Dermis blood vessel endothelial cell (primary cell): Measurements from ENCODE around the gene C2CD4D. TPM values are rescaled to one million over a fixed set of nuclear protein-coding genes. Genes with fewer than 3 reads are reported as not detected.

ENCODE experiments used
- DNase-seq: peaks from one replicate; pipeline ENCODE4 v3.0.0; 2010
- total RNA-seq: library from RNA; depleted of rRNA; stranded (reverse); fragments of >200 nt; gene quantifications from 2 replicates; pipeline ENCODE4 v1.2.3, GENCODE V29; 2014

The C2CD4D gene
- total RNA-seq, 1 donor from 2014 or later: not detected

- DNase-seq: no peak
These were observed 28.4 kb downstream of the C2CD4D start for GRCh38 chr1:151811181-151811580.

DNA sequence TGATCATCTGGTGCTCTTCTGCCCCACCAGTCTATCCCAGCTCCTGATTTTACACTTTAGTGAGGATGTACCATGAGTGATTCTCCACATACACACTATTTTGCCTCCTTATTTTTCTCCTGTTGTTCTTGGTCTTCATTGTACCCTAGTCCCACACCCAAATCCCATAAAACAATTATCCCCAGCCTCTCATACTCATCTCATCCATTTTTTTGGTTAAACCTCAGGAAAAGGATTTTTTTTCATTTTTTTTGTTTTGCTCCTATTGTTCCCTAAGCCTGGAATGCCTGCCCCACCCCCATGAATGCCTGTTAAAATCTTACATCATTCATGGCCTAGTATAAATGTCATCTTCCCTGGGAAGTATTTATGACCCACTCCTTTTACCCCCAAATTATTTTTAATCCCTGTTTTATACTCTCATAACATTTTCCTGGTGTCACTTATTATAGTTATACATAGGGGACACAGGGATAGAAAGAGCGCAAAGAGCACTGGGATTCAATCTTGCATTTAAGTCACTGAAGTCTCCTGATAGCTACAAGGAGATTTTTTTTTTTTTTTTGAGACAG, 29.5 kb downstream of the C2CD4D start:
- no peak for DNase-seq

GRCh38 chr1:151809290-151809984, 30.2 kb downstream of the C2CD4D start:
- DNase-seq: no peak

DNA sequence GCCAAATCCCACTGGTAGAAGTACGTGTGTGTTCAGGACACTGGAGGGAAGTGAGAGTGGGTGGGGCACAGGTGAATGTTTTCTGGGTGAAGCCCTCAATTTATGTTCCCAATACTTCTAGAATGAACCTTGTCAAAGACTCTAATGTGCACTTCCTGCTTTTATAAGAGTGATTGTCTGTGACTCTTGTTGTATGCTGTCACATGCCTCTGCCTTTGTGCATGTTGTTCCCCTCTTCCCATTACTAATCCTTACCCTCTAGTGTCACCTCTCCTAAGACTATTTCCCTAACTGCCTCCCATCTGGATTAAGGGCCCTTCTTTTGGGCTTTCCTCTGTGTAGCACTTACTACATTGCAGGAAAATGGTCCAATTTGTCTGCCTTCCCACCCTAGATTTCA, 31.9 kb downstream of the C2CD4D start:
- no peak for DNase-seq

GRCh38 chr1:151807131-151807530, 32.5 kb downstream of the C2CD4D start:
- DNase-seq: no peak

DNA sequence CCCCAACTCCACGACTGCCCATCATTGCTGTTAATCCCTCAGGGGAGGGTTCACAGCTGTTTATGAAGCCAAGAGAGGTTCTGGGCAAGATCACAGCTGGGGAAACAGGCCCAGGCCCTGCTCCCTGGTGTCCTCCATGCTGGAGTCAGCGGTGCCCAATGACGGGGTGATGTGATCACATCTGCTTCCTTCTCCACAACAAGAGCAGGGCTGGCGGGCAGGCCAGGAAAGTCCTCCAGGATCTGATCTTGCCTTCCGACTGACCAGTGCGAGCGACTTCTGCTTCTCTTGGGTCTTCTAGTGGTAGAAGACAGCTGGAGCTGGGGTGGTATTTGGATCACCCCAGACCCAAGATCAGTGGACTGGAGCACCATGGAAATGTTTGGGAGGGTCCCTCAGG, 33.5 kb downstream of the C2CD4D start:
- no peak for DNase-seq

DNA sequence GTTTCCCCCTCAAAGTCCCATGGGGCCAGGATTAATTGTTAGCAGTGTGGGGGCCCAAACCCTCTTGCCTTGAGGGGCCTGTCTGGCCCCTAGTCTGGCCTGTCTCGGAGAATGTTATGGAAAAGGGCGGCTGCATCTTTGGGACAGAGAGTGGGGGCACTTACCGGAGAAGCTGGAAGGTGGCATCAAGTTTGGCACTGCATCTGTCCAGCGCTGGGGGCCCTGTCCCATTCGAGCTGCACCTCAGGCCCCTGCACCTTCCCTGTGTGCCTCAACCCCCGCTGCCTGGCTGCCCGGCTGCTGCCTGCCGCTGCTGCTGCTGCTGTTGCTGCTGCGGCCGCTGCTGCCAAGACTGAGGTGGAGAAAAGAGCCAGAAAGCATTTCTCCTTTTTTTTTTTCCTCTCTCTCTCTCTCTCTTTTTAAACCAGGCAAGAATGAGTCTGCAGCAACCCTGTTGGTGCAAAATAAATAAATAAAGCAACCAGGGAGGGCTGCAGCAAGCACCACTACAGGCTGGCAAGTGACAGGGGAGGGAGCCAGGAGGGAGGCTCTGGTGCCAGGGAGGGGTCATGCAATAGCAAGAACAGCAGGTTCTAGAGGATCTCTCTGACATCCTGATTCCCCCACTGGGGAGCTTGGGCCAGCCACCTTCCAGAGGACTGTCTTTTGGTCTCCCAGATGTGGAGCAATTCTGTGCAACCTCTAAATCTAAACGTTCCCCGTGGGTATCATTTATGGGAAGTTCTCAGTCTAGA, 34.4 kb downstream of the C2CD4D start, which contains the start of gene LINGO4:
Gene LINGO4 (minus strand): TSS at position 354 of the 755 bp plus-strand sequence. CDS start 2,715 bp downstream, outside the sequence.
- DNase-seq: no peak

- DNase-seq: no peak
These were observed 35.7 kb downstream of the C2CD4D start for GRCh38 chr1:151803915-151804314.

GRCh38 chr1:151803164-151803563, 36.5 kb downstream of the C2CD4D start:
- DNase-seq: no peak

GRCh38 chr1:151802372-151802771, 37.2 kb downstream of the C2CD4D start:
- DNase-seq: no peak

- DNase-seq: no peak
These were observed 37.8 kb downstream of the C2CD4D start for GRCh38 chr1:151801846-151802245.

GRCh38 chr1:151801310-151801820, 38.3 kb downstream of the C2CD4D start:
- no peak for DNase-seq

- no peak for DNase-seq
These were observed 38.8 kb downstream of the C2CD4D start for GRCh38 chr1:151800830-151801229.

- DNase-seq: no peak
These were observed 40.2 kb downstream of the C2CD4D start for GRCh38 chr1:151799179-151800022.

DNA sequence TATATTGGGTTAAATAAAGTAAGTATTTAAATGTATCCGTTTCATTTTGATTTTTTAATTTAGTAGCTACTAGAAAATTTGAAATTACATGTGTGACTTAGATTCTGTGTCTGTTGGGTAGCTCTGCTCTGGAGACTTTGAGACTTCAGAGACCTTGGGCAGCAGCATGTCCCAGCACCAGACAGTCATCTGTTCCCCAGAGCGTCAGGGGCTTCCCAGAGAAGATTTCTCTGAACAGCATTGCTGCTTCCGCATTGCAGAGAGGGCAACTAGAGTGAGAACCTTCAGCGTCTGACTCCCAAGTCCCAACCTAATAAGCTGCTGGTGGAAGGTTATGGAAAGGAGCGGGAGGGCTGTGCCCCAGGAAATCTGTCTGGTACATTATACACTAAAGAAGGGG, 41.0 kb downstream of the C2CD4D start:
- no peak for DNase-seq

DNA sequence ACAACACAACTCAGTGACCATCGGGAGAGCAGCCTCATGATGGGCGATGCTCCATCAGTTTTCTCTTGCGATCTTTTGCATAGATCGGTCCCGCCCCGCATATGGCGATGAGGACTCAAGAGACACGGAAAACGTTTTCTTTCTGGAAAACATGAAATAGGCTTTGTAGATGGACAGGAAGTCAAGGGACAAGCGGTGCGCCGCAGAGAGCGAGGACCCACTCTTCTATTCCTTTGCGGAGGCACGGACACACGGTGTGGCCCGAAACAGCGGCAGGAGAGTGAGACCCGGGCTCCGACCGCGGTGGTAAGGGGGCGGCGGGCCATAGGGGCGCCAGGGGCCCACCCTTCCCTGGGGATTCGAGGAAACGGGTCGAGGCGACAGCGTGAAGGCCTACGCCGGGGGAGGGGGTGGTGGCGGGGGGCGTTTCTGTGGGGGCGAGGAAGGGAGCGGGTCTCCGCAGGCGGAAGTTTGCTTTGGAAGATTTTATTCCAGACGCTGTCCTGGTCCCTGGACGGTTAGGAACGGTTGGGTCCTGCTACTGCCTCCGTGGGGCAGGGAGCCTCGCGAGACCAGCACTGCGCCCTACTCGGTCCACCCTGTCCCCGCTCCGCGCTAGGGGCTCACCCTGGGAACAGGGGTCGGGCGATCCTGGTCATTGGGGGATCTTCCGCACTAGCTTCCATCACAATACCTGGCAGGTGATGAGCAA, 48.5 kb downstream of the C2CD4D start:
- DNase-seq: peak; percentile 49

DNA sequence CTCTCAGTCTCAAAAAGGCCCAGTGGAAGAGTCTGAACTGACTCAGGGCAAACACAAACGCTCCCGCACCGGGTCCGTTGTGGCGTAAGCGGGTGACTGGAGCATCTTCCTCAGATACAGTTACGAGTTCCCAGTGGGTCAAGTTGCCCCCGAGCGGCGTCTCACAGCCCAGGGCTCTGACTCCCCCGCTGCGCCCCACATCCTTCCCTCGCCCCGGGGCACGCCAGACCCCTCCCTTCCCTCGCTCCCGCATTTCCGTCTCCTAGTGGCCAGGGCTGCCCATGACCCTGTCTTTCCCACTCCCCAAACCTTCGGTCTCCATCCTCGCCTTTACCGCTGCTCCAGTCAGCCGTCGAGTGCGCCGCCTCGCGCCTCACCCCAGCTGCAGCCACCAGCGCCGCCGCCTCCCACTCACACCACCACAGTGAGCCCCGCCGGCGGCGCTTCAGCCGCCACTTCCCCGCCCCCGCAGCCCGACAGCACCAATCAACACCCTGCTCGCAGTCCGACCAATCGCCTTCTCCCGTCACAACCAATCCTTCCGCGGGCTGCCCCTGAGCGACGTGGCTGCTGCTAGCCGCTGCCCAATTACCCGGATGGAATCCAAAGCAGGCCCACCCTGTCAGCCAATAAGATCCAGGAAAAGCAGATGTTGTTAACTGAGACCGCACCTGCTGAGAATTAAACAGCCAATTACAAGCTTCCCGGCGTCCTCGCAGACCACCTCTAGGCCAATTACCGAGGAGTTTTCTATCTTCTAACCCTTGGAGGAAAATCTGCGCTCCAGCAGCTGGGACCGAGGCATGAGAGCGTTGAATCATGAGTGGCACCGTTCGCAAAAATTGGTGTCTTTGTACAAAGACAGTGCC, 49.3 kb downstream of the C2CD4D start, which contains the start of gene TDRKH:
Gene TDRKH (minus strand): TSS at position 430 of the 869 bp plus-strand sequence. CDS start 7,478 bp downstream, outside the sequence.
- DNase-seq: peak; percentile 100
